Colon (tissue), 2 donors: ENCODE results near the gene UBAP1L.
"Not testable (repeated sequence)": the region's sequence is repeated elsewhere in the genome, so short reads cannot be mapped to it uniquely, and the experiment has no call there.

Source experiments
- FAIRE-seq: peaks from 2 replicates; lab custom pipeline; 2012; peaks lifted over from hg19 to GRCh38; lab: Jason Lieb, UNC
- donor health status: control.
- donor health status: control.

The UBAP1L gene

DNA sequence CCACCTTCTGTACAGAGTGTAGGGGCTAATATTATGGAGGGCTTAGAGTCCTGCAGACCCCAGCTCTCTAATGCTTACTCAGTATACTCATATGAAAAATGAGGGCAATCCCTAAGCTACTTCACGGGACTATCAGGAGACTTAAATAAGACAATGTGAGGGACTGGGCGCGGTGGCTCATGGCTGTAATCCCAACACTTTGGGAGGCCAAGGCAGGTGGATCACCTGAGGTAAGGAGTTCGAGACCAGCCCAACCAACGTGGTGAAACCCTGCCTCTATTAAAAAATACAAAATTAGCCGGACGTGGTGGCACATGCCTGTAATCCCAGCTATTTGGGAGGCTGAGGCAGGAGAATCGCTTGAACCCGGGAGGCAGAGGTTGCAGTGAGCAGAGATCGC is 15.2 kb downstream of the UBAP1L start:
- not testable (repeated sequence) for FAIRE-seq

DNA sequence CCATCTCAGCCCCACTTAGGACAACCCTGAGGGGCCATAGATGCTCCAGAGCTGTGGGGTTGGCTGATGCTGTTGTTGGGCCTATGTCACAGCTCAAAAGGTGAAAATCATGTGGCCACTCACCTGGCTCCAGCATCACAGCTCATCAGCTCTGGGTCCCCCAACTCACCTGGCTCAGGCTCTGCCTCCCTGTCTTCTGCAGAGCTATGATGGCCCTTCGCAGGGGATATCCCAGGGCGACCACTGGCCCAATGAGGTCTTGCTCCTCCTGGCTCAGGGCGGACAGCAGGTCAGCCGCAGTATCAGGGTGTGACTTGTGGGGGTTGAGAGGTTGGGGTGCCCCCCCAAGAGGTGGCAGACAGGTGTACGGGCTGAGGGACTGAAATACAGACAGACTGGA is 15.7 kb downstream of the UBAP1L start:
- no peak for FAIRE-seq

DNA sequence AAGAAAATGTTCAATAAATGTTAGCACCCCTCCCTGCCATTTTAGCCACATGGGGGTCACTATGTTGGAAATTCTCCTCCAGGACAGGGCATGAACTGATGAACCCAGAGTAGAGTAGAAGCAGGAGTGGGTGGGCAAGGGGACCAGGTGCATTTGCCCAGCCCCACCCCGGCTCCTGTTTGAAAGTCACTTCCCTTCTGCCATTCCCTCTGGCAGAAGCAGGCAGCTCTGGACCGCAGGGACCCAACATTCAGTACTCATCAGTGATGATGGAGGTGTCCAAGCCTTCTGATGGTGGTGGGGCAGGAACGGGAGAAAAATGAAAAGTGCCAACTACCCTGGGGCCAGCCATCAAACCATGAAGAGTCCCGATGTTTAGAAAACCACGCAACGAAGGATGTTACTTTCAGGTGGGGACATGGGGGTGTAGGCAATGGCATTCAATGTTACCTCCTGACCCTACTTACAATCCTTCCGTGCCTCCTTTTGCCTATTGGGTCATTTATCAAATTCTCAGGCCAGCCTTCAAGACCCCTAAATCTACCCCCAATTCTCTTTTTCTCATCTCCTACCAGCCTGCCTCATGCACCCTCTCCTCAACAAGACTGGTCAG is 17.2 kb downstream of the UBAP1L start:
- FAIRE-seq = no peak

DNA sequence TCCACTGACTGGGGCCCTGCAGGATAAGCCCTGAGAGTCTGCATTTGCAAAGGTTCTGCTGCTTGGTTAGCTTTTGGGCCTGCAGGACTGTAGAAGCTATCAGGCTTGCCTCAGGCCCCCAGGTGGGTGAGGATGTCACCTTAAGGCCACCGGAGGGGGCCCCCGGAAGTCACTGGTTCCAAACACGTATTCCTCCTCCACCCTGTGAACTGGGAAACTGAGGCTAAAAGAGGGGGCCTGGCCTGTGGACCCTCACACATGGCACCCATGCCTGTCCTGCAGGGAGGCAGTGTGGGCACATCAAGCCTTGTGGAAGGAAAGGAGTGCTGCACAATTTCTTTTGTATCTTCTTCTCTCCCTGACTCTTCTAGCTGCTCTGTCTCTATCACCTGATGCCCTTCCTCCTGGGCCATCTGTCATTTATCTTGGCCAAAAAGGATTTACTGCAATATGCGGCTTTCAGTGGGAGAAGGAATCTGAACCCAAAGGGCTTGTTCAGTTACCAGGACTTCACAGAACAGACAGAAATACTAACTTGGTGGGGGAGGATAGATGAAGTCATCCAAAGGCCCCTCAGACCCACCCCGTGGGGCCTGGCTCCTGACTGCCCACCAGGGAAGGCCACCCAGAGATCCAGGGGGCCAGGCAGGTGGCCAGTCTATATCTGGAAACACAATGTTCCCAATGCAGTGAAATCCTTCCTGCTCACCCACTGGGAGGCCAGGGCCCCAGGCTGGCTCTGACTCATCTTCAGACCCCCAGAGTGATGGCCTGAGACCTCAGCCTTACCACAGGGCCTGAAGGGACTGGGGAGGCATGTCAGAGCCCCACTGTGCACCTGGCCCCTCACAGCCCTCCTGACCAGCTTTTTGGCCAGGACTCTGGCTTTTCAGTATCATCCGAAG is 18.3 kb downstream of the UBAP1L start:
- no peak for FAIRE-seq

DNA sequence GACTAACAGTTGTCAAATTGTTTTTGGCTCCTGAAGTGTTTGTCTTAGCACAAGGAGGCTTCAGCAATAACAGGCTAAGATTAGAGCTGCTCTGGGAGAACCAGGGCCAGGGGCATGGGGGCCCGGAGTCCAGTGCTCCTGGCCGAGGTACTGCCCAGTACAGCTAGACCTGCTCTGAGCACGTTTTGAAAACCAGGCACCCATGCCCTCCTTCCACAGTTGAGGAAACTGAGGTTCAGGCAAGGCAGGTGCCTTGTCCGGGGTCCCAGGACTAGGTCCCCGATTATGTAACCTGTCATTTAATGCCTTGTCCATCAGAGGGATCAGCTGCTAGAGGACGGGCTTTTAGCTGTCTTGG is 19.3 kb downstream of the UBAP1L start:
- FAIRE-seq = no peak

DNA sequence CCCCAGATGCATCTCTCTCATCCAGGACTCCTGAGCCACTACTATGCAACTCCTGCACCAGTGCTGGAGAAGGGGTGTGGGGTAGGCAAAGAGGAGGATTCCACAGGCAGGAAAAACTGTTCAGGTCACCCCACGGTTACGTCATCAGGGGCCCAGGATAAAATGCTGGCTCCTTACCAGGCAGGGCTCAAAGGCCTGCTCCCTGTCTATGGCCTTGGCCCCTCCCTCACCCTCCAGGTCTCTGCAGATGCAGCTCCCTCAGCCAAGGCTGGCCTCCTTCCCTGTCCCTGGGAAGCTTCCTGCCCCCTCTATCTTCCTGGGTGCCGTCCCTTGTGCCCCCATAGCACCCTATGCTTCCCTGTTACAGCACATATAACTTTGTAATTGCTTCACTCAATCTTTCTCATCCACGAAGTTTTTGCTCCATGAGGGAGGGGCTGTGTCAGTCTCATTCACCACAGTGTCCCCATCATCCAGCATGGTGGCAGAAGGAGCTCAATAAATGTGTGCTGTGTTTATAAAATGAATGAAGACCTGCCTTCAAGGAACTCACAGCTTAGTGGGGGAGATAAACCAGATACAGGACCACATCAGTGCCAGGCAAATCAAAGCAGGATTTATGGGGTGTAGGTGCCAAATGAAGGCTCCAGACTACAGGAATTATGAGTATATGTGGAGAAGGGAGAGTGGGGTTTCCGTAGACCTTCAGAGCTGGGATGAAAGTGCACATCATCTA is 19.8 kb downstream of the UBAP1L start:
- no peak for FAIRE-seq

DNA sequence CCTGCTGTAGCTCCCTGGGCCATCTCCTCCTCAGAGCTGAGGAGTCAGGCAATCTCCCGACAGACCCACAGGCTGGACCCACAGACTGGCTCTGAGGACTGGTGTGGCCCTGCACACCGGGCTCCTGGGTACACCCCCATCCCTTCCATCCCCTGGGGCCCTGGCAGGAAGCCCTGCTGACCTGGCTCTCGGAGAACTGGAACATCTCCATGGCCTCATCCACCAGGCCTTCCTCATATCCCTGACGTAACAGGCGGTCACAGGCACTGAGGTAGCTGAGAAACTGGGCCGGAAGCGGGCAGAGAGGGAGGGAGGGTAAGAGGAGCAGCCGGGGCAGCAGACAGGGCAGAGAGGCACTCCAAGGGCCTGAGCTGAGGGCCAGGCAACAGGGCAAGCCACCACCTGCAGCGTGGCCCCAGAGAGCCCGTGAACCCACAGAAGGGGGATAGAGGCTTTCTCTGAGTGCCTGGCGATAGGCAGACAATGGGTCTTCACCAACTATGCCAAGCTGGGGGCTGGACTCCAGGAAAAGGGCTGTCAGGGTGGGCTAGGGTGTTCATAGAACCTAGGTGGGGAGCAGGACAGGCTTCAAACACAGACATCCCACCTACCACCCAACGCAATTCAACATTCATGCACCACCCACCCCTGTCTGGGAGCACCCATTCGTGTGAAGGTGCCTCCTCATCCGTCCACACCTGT is 20.6 kb downstream of the UBAP1L start:
- no peak for FAIRE-seq

DNA sequence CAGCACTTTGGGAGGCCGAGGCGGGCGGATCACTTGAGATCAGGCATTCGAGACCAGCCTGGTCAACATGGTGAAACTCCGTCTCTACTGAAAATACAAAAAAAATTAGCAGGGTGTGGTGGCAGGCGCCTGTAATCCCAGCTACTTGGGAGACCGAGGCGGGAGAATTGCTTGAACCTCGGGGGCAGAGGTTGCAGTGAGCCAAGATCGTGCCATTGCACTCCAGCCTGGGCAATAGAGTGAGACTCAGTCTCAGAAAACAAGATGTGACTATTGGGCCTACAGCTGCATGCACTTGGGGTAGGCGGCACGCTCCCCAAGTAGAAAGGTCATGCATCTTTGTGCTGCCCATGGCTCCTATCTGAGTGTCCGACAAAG is 21.2 kb downstream of the UBAP1L start:
- not testable (repeated sequence) for FAIRE-seq

DNA sequence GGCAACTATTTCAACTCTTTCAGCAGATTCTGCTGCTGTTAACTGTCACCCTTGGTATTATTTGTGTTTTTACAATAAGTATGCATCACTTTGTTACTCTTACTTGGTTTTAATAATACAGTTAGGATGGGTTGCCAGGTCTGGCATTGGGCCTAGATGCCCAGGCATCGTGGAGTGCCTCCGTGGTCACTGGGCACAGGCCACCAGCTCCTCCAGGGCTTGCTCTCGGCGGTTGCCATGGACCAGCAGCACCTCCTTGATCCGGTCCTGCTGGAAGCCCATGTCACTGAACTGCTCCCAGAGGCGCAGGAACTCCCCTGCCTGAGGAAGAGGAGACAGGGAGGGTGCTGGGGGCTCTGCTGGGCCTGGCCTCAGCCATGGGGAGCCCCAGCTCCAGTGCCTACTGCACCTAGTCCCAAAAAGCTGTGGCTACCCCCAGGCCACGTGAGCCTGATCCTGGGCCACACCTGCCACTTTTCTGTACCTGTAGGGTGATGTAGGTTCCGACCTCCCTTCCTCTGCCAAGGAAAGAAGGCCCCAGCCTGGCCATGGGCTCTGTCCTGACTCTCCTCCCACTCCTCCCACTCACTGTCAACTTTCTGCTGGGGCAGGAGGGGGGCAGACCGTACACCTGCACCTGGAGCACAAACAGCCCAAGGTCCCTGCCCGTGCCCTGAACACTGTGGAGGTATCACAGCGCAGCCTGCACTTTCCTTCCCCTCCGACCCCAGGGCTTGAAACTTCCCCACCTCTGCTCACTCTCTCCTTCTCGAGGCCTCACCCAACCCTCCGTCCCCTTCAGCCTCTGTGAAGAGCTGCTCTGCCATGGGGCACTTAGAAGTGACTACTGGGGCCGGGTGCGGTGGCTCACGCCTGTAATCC is 21.8 kb downstream of the UBAP1L start:
- FAIRE-seq = no peak

DNA sequence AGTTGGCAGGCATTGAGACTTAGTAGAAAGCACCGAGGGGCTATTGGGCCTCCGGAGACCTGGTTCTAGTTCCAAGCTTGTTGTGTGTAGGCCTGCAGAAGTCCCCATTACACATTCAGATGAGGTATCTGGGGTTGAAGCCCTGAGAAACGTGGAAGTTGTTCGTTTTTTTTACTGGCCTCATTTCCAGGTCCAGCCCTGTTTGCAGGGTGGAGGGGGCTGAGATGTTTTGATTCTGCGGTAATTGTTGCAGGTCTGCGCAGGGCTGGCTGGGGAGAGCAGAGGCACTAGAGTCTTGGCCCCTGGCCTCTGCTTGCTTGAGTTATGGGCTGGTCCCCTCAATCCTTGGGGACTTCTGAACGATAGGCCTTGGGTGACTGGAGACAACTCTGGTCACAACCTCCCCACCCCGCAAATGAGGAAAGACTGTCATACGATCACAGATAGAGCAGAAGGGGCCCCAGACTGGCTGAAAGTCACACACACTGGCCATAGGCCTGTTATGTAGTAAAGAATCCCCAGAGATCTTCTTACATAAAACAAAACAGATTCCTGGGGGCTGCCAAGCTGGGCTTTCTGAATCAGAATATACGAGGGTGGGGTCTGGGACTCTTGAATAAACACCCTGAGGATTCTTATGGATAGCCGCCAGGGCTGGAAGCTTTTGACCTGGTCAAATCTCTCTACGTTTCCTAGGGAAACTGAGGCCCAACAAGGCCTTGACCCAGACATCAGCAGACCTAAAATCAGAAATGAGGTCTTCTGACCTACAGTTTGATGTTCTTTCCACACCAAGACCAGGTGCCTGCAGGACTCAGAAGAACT is 22.8 kb downstream of the UBAP1L start:
- FAIRE-seq = no peak

DNA sequence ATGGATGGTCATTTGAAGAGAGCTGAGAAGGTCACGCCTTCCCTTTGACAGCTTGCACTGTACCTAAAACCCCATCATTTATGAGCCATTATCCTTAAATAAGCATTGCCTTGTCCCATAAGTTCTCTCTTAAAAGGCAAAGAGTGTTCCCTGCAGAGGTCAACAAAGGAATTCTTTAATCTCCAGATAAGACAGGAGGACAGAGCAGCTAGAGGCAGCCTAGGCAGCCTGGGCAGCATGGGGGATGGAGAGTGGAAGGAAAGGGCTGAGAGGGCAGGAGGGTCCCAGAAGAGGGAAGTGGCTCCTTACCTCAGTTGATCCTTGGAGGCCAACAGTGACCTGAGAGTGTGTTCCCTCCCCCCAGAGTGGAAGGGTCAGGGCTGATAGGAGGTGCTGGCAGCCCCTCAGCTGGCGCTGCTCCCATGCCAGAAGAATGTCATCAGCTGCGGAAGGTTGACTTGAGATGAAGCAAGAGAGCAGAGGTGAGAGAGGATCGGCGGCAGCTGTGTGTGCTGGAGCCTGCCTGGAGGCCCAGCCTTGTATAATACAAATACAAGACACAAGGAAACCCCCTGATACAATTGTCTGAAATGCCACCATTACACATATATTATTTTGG is 25.7 kb downstream of the UBAP1L start:
- FAIRE-seq = no peak

DNA sequence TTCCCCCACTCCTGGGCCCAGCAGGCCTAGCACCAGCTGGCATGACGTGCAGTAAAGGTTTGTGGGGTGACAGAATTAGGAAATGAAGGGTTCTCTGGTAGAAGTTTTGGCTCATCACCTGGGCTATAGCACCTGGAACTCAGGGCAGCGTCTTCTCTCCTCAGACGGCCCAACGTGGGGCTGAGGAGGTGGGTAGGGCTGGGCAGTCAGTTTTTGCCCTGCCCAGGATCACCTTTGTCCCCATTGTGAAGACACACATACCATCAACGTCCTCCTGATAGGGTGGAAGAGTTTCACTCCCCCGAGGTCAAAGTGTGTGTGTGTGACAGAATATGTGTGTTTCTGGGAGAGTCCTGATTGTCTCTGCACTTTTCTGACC is 26.4 kb downstream of the UBAP1L start:
- no peak for FAIRE-seq

DNA sequence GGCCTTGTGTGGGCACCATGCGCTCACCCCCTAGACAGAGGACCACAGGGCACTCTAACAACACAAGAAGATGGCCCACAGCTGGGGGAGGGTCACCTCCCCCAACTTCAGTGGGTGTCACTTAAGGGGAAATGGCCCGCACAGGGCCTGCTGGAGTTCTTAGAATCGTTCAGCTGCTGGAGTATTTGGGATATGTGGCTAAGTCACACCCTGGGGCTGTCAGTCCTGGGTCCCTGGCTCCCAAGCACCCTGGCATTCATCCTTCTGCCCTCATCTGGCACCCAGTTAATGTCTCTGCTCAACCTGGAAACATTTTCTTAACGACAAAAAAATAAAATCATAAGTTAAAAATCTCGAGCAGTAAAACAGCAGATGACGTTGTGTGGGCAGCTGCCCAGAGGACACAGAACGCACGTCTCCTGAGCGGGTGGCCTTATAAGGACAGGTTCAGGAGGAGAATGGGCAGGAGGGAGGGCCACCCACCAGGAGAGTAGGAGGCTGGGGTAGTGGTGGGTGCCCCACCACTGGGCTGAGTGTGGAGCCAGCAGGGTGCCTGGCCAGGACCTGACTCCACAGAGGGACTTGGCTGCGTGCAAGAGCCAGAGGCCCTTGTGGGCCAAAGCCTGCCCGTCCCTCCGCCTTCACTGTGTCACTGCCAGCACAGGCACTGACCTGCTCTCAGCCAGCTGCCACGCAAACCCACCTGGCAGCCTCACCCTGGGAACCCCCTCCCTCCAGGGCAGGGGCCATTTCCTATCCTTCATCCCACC is 26.9 kb downstream of the UBAP1L start:
- no peak for FAIRE-seq

DNA sequence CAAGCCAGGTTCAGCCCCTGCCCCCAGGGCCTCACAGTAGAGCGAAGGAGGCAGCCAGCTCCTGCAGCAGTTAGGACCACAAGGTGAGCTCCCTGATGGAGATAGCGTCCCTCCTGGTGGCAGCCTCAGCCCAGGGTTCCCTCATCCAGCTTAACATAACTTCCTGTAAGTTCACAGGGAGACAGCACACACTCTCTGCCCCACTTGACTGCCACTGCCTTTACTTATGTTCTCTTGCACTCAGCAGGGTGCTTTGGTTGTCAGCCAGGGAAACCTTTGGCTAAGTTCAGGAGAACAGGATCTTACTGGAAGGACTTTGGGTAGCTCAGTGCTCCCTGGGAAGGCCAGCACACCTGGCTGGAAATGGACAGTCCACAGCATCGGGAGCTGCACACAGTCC is 27.6 kb downstream of the UBAP1L start:
- FAIRE-seq = no peak

DNA sequence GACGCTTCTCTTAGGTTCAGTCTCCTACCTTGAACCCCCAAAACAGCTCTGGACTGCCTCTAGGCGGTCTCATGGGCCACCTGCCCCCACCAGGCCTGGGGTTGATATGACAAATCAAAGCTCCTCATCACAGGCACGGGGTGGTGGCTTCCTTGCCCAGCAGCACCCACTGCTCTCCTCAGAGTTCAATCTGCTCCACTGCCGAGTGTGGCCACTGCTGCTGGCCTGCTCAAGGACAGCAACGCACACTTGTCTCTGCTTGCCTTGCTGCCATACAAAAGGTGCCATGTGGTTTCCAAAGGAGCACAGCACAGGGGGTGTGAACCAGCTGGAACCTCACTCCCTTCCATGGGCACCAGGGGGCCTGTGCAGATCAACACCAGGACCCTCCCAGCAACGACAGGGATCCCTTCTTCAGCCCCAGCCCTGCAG is 28.3 kb downstream of the UBAP1L start:
- no peak for FAIRE-seq

DNA sequence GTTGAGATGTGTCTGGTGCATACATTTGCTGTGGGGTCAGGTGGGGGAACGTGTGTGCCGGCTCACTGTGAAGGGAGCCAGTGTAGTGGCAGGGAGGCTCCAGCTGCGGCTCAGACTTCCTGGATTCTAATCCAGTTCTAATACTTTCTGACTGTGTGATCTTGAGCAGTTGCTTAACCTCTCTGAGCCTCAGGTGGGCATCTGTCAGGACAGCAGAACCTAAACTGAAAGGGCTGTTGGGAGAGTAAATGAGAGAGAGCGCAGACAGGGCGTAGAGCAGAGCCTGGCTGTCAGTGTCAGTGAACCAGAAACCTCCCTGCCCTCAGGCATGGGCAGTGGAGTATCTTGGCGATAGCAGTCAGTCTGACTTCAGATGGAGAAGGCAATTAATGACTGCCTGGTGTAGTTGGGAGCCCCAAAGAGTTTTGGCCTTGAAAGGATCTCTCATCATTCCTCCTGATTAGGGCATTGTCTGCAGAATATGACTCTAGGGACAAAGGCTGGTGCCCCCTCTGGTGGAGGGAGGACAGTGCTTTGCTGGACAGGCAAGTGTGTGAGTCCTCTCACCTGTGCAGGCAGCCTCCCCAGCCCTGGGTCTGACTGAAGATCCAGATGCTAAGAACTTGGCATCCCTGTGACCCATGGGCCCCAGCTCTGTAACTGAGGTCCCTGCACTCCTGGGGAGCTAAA is 28.9 kb downstream of the UBAP1L start:
- no peak for FAIRE-seq

DNA sequence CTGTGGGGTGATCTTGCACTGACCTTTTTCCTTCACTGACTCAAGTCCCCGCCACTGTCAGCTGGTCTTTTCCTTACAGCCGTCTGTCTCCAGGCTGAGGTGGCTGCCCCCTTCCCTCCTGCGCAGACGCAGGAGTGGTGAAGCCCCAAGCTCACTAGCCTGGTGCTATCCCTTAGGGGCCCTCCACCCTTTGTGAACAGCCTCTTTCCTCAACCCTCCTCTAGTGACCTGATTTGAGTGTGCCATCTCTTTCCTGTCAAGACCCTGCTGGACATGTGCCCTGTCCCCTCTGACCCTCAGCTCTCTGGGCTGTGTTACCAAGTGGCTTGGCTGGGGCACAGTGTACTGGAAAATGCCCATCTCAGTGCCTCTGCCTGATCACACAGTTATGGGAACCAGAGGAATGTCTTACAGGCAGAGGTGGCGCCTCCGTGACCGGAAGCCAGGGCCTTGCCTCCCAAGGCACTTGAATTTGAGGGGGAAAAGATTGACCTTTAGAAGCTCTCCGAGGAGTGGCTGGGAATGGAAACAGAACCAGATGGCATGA is 29.7 kb downstream of the UBAP1L start:
- no peak for FAIRE-seq

DNA sequence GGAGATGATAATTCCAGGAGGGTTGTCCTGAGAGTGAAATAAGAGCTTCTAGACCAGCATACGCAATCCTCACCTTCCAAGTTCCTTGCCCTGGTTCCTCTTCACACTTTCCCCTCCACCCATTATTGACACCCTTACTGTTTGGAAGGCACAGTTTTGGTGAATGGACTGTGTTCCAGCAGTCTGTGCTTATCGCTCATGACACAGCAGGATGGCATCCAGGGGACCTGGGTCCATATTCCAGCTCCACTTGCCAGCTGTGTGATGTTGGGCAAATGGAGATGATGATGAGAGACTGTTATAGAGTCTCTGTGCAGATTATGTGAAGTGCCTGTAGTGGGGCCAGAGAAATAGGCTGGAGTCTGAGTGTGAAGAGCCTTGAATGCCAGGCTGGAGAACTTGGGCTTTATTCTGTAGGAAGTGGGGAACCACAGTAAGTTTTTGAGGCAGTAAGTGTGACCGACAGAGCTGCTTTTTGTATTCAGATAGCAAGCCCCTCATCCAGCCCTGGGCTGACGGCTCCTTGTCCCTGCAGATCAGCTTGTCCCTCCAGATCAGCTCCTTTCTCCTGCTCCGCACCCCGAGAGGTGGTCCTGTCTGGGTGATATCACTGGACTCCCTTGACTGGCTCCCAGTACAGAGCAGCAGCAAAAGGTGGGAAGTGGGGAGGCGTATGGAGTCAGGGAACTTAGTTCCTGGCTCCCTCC is 30.3 kb downstream of the UBAP1L start:
- FAIRE-seq = no peak
